Left lung (tissue), 10 donors: ENCODE data around the gene MAP2. TPM values are rescaled to one million over a fixed set of nuclear protein-coding genes. Genes with fewer than 3 reads are reported as not detected.

Experiments
- ATAC-seq: fragments of 200-7000 bp; cut with Tn5 transposase; one replicate; pipeline ENCODE4 v1.9.1; 2020; ENCODE audit warnings: moderate library complexity
- DNase-seq, 4 donors: peaks; one replicate each; pipeline ENCODE4 v3.0.0-alpha.2; 2013 to 2020
- H3K27ac ChIP-seq, 2 donors: fragments of 200-600 bp; sonication (generic) in 1 of 2; one replicate each; pipeline versions ENCODE4 v1.5.0 to v1.8.0; 2020 to 2021
- H3K27me3 ChIP-seq, 2 donors: fragments of 200-600 bp; sonication (generic) in 1 of 2; one replicate each; pipeline versions ENCODE4 v1.5.0 to v1.8.0; 2020 to 2021
- H3K36me3 ChIP-seq, 2 donors: fragments of 200-600 bp; sonication (generic) in 1 of 2; one replicate each; pipeline versions ENCODE4 v1.5.0 to v1.8.0; 2020 to 2021
- H3K4me1 ChIP-seq, 2 donors: fragments of 200-600 bp; one replicate each; pipeline ENCODE4 v1.8.0; 2021
- H3K4me3 ChIP-seq, 2 donors: fragments of 200-600 bp; sonication (generic) in 1 of 2; one replicate each; pipeline versions ENCODE4 v1.5.0 to v1.8.0; 2020 to 2021; ENCODE audit warnings: mild to moderate bottlenecking in 1 of 2
- H3K9me3 ChIP-seq, 2 donors: fragments of 200-600 bp; sonication (generic) in 1 of 2; one replicate each; pipeline versions ENCODE4 v1.5.0 to v1.8.0; 2020 to 2021
- CTCF ChIP-seq, 2 donors: fragments of 200-600 bp; sonication (generic) in 1 of 2; IDR thresholded peaks; one replicate each; pipeline versions ENCODE4 v1.5.0 to v1.8.0; 2021; ENCODE audit warnings: antibody characterized with exemption in 2 of 2
- intact Hi-C, 2 donors: fragments of 100-400 bp; cut with DNase I; formaldehyde crosslinking; loops; one replicate each; pipeline versions ENCODE4 v1.11.2 to v1.14.2; 2022
- polyA plus RNA-seq, 6 donors: library from polyadenylated mRNA; unstranded; fragments of 120-200 nt; gene quantifications; one replicate each; pipeline ENCODE4 v1.2.1, GENCODE V29; 2013; ENCODE audit not compliant: insufficient read length in 6 of 6
- total RNA-seq, 2 donors: library from RNA; stranded (reverse); fragmentation: NEBNext Ultra II Directional; extraction: Animal tissue kit (Norgen Biotek cat#: 25700); gene quantifications; one replicate each; pipeline ENCODE4 v1.2.1, GENCODE V29; 2021
- donor health status: DM: no; HTN: yes; CAD: no.
- donor health status: DM: no; HTN: no; CAD: no.

MAP2 gene
- total and polyA plus RNA-seq, 8 donors: 8.5 to 67.1 (median 11.1) TPM

GRCh38 chr2:209680596-209680995, 256.7 kb downstream of the MAP2 start:
- no peak for ATAC-seq
- intact Hi-C loops: no loop called here
- TF ChIP-seq CTCF (IDR thresholded peaks at IDR 0.05): no peak
- Histone ChIP-seq H3K27ac (no peak overlapping the region), H3K4me1 (no peaks in the 10 kb centered on the region), H3K27me3 (no peaks in the 10 kb centered on the region), H3K9me3 (no peaks in the 10 kb centered on the region), H3K36me3 (no peaks in the 10 kb centered on the region), H3K4me3 (no peak overlapping the region)
- DNase-seq: no peak

- no peak overlapping the region for H3K4me3 ChIP-seq
- no peaks in the 10 kb centered on the region for H3K27me3 ChIP-seq
- H3K27ac ChIP-seq: no peak overlapping the region
- intact Hi-C loops: no loop called here
- ATAC-seq (no peak), DNase-seq (no peak)
- H3K36me3 ChIP-seq: no peaks in the 10 kb centered on the region
- TF ChIP-seq CTCF (IDR thresholded peaks at IDR 0.05): no peak
- H3K9me3 ChIP-seq: no peaks in the 10 kb centered on the region
- no peaks in the 10 kb centered on the region for H3K4me1 ChIP-seq
These were observed 257.4 kb downstream of the MAP2 start for GRCh38 chr2:209681201-209681735.

GRCh38 chr2:209682646-209683045, 258.8 kb downstream of the MAP2 start:
- ATAC-seq (no peak), DNase-seq (no peak)
- Histone ChIP-seq H3K27ac (no peak overlapping the region), H3K27me3 (no peaks in the 10 kb centered on the region), H3K4me3 (no peak overlapping the region), H3K9me3 (no peaks in the 10 kb centered on the region), H3K36me3 (no peaks in the 10 kb centered on the region), H3K4me1 (no peaks in the 10 kb centered on the region)
- intact Hi-C loops: no loop called here
- no peak for TF ChIP-seq CTCF (IDR thresholded peaks at IDR 0.05)

GRCh38 chr2:209685340-209685739, 261.5 kb downstream of the MAP2 start:
- Histone ChIP-seq H3K4me3 (no peak overlapping the region), H3K36me3 (no peaks in the 10 kb centered on the region), H3K9me3 (no peaks in the 10 kb centered on the region), H3K4me1 (no peaks in the 10 kb centered on the region), H3K27ac (no peak overlapping the region), H3K27me3 (no peaks in the 10 kb centered on the region)
- no peak for TF ChIP-seq CTCF (IDR thresholded peaks at IDR 0.05)
- ATAC-seq (no peak), DNase-seq (no peak)
- intact Hi-C loops: no loop called here

- DNase-seq (no peak), ATAC-seq (no peak)
- intact Hi-C loops: no loop called here
- no peak for TF ChIP-seq CTCF (IDR thresholded peaks at IDR 0.05)
- H3K4me1 ChIP-seq: no peaks in the 10 kb centered on the region
- H3K27me3 ChIP-seq: no peaks in the 10 kb centered on the region
- H3K4me3 ChIP-seq: no peak overlapping the region
- H3K27ac ChIP-seq: no peak overlapping the region
- no peaks in the 10 kb centered on the region for H3K9me3 ChIP-seq
- H3K36me3 ChIP-seq: no peaks in the 10 kb centered on the region
These were observed 262.1 kb downstream of the MAP2 start for GRCh38 chr2:209685963-209686362.
